ENCODE results near the gene DBX2. TPM values are rescaled to one million over a fixed set of nuclear protein-coding genes. Genes with fewer than 3 reads are reported as not detected.
"Not testable (repeated sequence)": the region's sequence is repeated elsewhere in the genome, so short reads cannot be mapped to it uniquely, and the experiment has no call there.

The DBX2 gene
- total RNA-seq (2014; rRNA removed; shearing (Covaris generic)), result not detected in 2 replicates
- not detected in 2 replicates for total RNA-seq (2022)
- not detected for Bru-seq, nascent RNA
- BruChase-seq, experiment 1, labeled RNA remaining after a 6-hour chase, result not detected
- BruChase-seq, experiment 2, labeled RNA remaining after a 2-hour chase, result not detected
- long read RNA-seq, result 0 reads

DNA sequence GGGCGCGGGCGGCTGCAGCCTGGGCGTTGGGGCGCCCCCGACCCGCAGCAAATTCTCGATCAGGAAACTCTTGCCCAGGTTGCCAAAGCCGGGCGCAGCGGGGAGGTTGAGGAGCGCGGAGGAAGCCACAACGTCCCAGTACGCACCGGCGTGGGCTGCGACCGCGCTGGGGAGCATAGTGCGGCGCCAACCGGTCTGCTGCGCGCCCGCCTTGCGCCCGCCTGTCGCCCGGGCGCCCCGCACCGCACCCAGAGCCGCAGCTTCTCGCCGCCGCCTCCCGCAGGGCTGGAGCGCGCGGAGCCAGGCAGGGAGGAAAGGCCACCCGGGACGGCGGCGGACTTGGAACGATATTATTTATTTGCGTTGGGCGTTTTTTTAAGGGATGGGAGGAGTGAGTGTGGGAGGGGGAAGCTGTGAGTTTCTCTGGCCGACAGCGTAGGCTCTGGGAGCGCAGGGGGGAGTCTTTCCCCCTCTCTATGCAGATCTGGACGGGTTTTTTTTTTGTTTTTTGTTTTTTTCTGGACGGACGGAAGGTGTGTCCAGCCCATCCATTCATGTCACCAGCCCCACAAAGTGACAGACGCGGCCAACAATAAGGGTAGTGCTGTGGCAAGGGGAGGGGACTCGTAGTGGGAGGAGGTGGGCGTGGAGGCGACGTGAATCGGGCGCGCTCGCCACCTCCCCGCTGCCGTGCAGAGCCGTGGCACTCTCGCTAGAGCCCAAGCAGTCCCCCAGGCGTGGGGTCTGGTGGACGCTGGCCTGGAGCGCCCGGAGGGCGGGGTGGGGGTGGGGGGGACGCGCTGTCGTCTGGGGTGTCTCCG lies at the start of gene DBX2:
DBX2 (minus strand) TSS at position 349 of the 821 bp plus-strand sequence; CDS start at position 177, 172 bp downstream.
- H2AFZ ChIP-seq (ENCODE audit: low read length), result no peak within 1 kb of the TSS
- H3K79me2 ChIP-seq (ENCODE audit: insufficient read depth, low read depth, low read length), result no peaks in the 10 kb centered on the region
- no peaks in the 10 kb centered on the region for H3K9me2 ChIP-seq (ENCODE audit: insufficient read depth, low read length)
- no peaks in the 10 kb centered on the region for H3K4me1 ChIP-seq (ENCODE audit: insufficient read depth, low read length, poor library complexity, severe bottlenecking)
- H3K27ac ChIP-seq (ENCODE audit: low read depth, low read length, poor library complexity, severe bottlenecking), result no peak within 1 kb of the TSS
- H3K36me3 ChIP-seq (ENCODE audit: insufficient read depth, low read length), result no peaks in the 10 kb centered on the region
- DNase-seq (ENCODE audit: low spot score), result no peak
- intact Hi-C loops (cut with micrococcal nuclease; ENCODE audit: unreplicated experiment), result no loop called here
- no TSS peak for BruUV-seq (replicated peaks)
- H3K4me2 ChIP-seq (ENCODE audit: low read length), result no peak within 1 kb of the TSS
- POLR2A ChIA-PET, result no interaction called here
- TF ChIP-seq, protein P1, sequence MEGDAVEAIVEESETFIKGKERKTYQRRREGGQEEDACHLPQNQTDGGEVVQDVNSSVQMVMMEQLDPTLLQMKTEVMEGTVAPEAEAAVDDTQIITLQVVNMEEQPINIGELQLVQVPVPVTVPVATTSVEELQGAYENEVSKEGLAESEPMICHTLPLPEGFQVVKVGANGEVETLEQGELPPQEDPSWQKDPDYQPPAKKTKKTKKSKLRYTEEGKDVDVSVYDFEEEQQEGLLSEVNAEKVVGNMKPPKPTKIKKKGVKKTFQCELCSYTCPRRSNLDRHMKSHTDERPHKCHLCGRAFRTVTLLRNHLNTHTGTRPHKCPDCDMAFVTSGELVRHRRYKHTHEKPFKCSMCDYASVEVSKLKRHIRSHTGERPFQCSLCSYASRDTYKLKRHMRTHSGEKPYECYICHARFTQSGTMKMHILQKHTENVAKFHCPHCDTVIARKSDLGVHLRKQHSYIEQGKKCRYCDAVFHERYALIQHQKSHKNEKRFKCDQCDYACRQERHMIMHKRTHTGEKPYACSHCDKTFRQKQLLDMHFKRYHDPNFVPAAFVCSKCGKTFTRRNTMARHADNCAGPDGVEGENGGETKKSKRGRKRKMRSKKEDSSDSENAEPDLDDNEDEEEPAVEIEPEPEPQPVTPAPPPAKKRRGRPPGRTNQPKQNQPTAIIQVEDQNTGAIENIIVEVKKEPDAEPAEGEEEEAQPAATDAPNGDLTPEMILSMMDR (conservative IDR thresholded peaks at IDR 0.05; ENCODE audit: low read length), result no peak
- no peak for TF ChIP-seq EZH2phosphoT487 (IDR thresholded peaks at IDR 0.05; ENCODE audit: borderline replicate concordance, low read depth, low read length)
- H3K4me3 ChIP-seq (ENCODE audit: low read depth, low read length, poor library complexity, severe bottlenecking), result no peak within 1 kb of the TSS
- no peaks in the 10 kb centered on the region for H4K20me1 ChIP-seq (ENCODE audit: insufficient read depth, low read length)
- H3K9me3 ChIP-seq (ENCODE audit: low read length), result no peaks in the 10 kb centered on the region
- CTCF ChIA-PET (ENCODE audit: unreplicated experiment), result no interaction called here

DNA sequence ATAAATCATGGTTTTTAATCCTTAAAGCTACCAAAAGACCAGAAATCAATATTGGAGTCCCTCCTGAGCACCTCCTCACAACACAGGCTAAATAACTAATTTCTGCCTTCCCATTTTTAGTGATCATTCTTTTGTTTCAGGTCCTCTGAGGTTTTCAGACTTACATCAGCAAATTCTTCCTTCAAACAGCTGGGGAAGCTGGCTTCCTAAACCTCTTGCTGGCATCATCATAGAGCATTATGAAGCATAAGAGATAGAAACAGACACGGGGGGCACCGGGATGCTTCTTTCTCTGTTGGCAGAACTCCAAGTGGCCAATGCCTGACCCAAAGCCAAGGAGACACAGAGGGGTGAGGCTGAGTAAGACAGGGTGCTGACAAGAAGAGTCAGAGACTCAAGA lies 47.9 kb upstream of the DBX2 start:
- Histone ChIP-seq H3K79me2 (ENCODE audit: insufficient read depth, low read depth, low read length) (no peaks in the 10 kb centered on the region), H3K9me3 (ENCODE audit: low read length) (no peaks in the 10 kb centered on the region), H3K9me2 (ENCODE audit: insufficient read depth, low read length) (no peaks in the 10 kb centered on the region), H3K4me2 (ENCODE audit: low read length) (no peak overlapping the region), H3K4me1 (ENCODE audit: insufficient read depth, low read length, poor library complexity, severe bottlenecking) (no peaks in the 10 kb centered on the region), H2AFZ (ENCODE audit: low read length) (no peak overlapping the region), H4K20me1 (ENCODE audit: insufficient read depth, low read length) (no peaks in the 10 kb centered on the region), H3K36me3 (ENCODE audit: insufficient read depth, low read length) (no peaks in the 10 kb centered on the region), H3K4me3 (ENCODE audit: low read depth, low read length, poor library complexity, severe bottlenecking) (no peak overlapping the region), H3K27ac (ENCODE audit: low read depth, low read length, poor library complexity, severe bottlenecking) (no peak overlapping the region)
- intact Hi-C loops (cut with micrococcal nuclease; ENCODE audit: unreplicated experiment), result no loop called here
- ChIA-PET POLR2A (interaction anchor here (0.6 kb wide), 1 partner anchor 334 kb away, joined by 7 read pairs; no protein-coding TSS in a partner anchor), CTCF (ENCODE audit: unreplicated experiment) (no interaction called here)
- no TSS peak for BruUV-seq (replicated peaks)
- no peak for DNase-seq (ENCODE audit: low spot score)
- TF ChIP-seq EZH2phosphoT487 (IDR thresholded peaks at IDR 0.05; ENCODE audit: borderline replicate concordance, low read depth, low read length), result no peak
- TF ChIP-seq, protein P1 (conservative IDR thresholded peaks at IDR 0.05; ENCODE audit: low read length), result no peak

DNA sequence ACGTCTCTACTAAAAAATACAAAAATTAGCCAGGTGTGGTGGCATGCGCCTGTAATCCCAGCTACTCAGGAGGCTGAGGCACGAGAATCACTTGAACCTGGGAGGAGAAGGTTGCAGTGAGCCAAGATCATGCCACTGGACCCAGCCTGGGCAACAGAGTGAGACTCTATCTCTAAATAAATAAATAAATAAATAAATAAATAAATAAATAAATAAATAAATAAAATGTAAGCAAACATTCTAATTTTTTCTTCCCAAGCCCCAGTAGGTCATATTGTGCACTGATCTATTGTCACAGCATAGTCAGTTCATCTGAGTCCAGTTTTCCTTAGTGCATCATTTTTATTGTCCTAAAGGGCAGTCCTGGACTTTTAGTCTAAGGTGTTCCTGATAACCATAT lies 44.5 kb upstream of the DBX2 start:
- BruUV-seq (replicated peaks), result not testable (repeated sequence)

More for the DNA sequence above, 44.5 kb upstream of the DBX2 start:
- H3K36me3 ChIP-seq (ENCODE audit: insufficient read depth, low read length); CTCF ChIA-PET (ENCODE audit: unreplicated experiment); H3K79me2 ChIP-seq (ENCODE audit: insufficient read depth, low read depth, low read length); H3K27ac ChIP-seq (ENCODE audit: low read depth, low read length, poor library complexity, severe bottlenecking); H3K9me2 ChIP-seq (ENCODE audit: insufficient read depth, low read length); H3K4me1 ChIP-seq (ENCODE audit: insufficient read depth, low read length, poor library complexity, severe bottlenecking); H3K4me2 ChIP-seq (ENCODE audit: low read length); POLR2A ChIA-PET; H2AFZ ChIP-seq (ENCODE audit: low read length); DNase-seq (ENCODE audit: low spot score); intact Hi-C loops (cut with micrococcal nuclease; ENCODE audit: unreplicated experiment); H4K20me1 ChIP-seq (ENCODE audit: insufficient read depth, low read length); H3K9me3 ChIP-seq (ENCODE audit: low read length); H3K4me3 ChIP-seq (ENCODE audit: low read depth, low read length, poor library complexity, severe bottlenecking): not testable (repeated sequence)

All from OCI-LY7 (cell line).